GM12872 (cell line): ENCODE data around the gene AMPD3.

Experiments used
- CTCF ChIP-seq: IDR thresholded peaks from 3 replicates; pipeline ENCODE4 v1.5.1; 2011; ENCODE audit warnings: low read depth, mild to moderate bottlenecking, low read length, moderate library complexity; ENCODE audit not compliant: insufficient read depth

AMPD3 gene

GRCh38 chr11:10487002-10487647 lies 32.1 kb downstream of the AMPD3 start:
- no peak for TF ChIP-seq CTCF

GRCh38 chr11:10488121-10488933 lies 33.3 kb downstream of the AMPD3 start:
- TF ChIP-seq CTCF, result no peak

GRCh38 chr11:10488934-10489691 lies 34.0 kb downstream of the AMPD3 start:
- no peak for TF ChIP-seq CTCF

GRCh38 chr11:10490032-10490397 lies 35.0 kb downstream of the AMPD3 start:
- TF ChIP-seq CTCF, result no peak

GRCh38 chr11:10490398-10491241 lies 35.6 kb downstream of the AMPD3 start:
- TF ChIP-seq CTCF, result no peak

- no peak for TF ChIP-seq CTCF
Measured at GRCh38 chr11:10492084-10492483, 37.0 kb downstream of the AMPD3 start.
